K562 (cell line): ENCODE measurements around the gene FXYD3. TPM values are rescaled to one million over a fixed set of nuclear protein-coding genes. Genes with fewer than 3 reads are reported as not detected.
A peak's percentile ranks its signal among the peaks of the same experiment; 100 is the strongest.

Source experiments
- ATAC-seq: fragments of 200-7000 bp; cut with Tn5 transposase; 3 replicates; pipeline ENCODE4 v1.9.1; 2020; ENCODE audit warnings: moderate library complexity
- BruUV-seq: library from RNA; stranded (reverse); fragments of 400-500 nt; replicated peaks from 2 replicates; lab custom pipeline; 2021; lab: Mats Ljungman, UMichigan
- CTCF ChIA-PET: fragments of 300-600 bp; formaldehyde crosslinking; extraction: SDS; loops from one replicate; lab custom pipeline; 2021; ENCODE audit warnings: low intra/inter-chr PET ratio; lab: Yijun Ruan, JAX
- POLR2A ChIA-PET: fragments of 300-600, 350-650 bp; sonication (Branson Sonifier 250); formaldehyde crosslinking; extraction: SDS; loops from one replicate; lab custom pipeline; 2021; ENCODE audit warnings: antibody characterized with exemption, inconsistent platforms; lab: Yijun Ruan, JAX
- DNase-seq, 4 experiments: peaks; one replicate each; pipeline versions ENCODE4 v3.0.0 to v3.0.0-alpha.2; 2011 to 2018; ENCODE audit warnings: low spot score in 3 of 4, mixed read lengths in 3 of 4; ENCODE audit errors: extremely low read depth in 1 of 4
- FAIRE-seq: peaks from 2 replicates; lab custom pipeline; 2011; peaks lifted over from hg19 to GRCh38; lab: Jason Lieb, UNC
- H2AFZ ChIP-seq: 2 replicates; pipeline ENCODE4 v1.6.0; 2011; ENCODE audit warnings: low read depth, low read length, control low read depth, inconsistent platforms
- H3K27ac ChIP-seq: fragments of 200-600 bp; 3 replicates; pipeline ENCODE4 v1.8.0; 2011; ENCODE audit warnings: low read depth, mild to moderate bottlenecking, control low read depth, inconsistent platforms, low read length, moderate library complexity, mixed read lengths; ENCODE audit errors: extremely low read depth
- H3K27me3 ChIP-seq, 2 experiments: fragments of 300-600 bp in 1 of 2; 2 replicates in 1 of 2; 3 replicates in 1 of 2; pipeline versions ENCODE4 v1.6.0 to v1.8.0; 2011; ENCODE audit warnings: inconsistent platforms in 2 of 2, low read length in 2 of 2, mild to moderate bottlenecking in 1 of 2, mixed read lengths in 1 of 2, moderate library complexity in 1 of 2; ENCODE audit not compliant: control insufficient read depth in 2 of 2, insufficient read depth in 2 of 2
- H3K36me3 ChIP-seq: fragments of 300-600 bp; 3 replicates; pipeline ENCODE4 v1.8.0; 2011; ENCODE audit warnings: mild to moderate bottlenecking, low read length, inconsistent platforms; ENCODE audit not compliant: control insufficient read depth, insufficient read depth
- H3K4me1 ChIP-seq, 2 experiments: fragments of 200-600 bp in 1 of 2; replicated peaks in 1 of 2; 2 replicates in 1 of 2; 3 replicates in 1 of 2; pipeline versions ENCODE4 v1.5.1 to v1.8.0; 2011; ENCODE audit warnings: inconsistent platforms in 2 of 2, low read length in 2 of 2, mild to moderate bottlenecking in 1 of 2, mixed read lengths in 1 of 2, moderate library complexity in 1 of 2; ENCODE audit not compliant: control insufficient read depth in 2 of 2, insufficient read depth in 2 of 2
- H3K4me2 ChIP-seq: 2 replicates; pipeline ENCODE4 v1.6.1; 2011; ENCODE audit warnings: low read length, control low read depth, inconsistent platforms, mixed read lengths; ENCODE audit not compliant: insufficient read depth
- H3K4me3 ChIP-seq: fragments of 200-600 bp; sonication (generic), shearing (Covaris generic); 2 replicates; pipeline ENCODE4 v1.5.1; 2016; ENCODE audit warnings: control low read depth, inconsistent platforms
- H3K79me2 ChIP-seq: fragments of 200-600 bp; 3 replicates; pipeline ENCODE4 v1.8.0; 2011; ENCODE audit warnings: low read length, inconsistent platforms; ENCODE audit not compliant: control insufficient read depth, insufficient read depth
- H3K9ac ChIP-seq, 2 experiments: 2 replicates each; pipeline versions ENCODE4 v1.6.0 to v1.6.1; 2011; ENCODE audit warnings: low read depth in 2 of 2, low read length in 2 of 2, control low read depth in 1 of 2, inconsistent platforms in 1 of 2, mild to moderate bottlenecking in 1 of 2, mixed read lengths in 1 of 2; ENCODE audit not compliant: insufficient read depth in 1 of 2
- H3K9me1 ChIP-seq: one replicate; pipeline ENCODE4 v1.6.0; 2011; ENCODE audit warnings: inconsistent platforms, mild to moderate bottlenecking, low read length, moderate library complexity; ENCODE audit not compliant: control insufficient read depth, insufficient read depth
- H3K9me3 ChIP-seq: replicated peaks from 2 replicates; pipeline ENCODE4 v1.5.1; 2011; ENCODE audit warnings: low read depth, low read length, inconsistent platforms; ENCODE audit not compliant: control insufficient read depth, insufficient read depth
- H4K20me1 ChIP-seq: replicated peaks from 2 replicates; pipeline ENCODE4 v1.6.1; 2011; ENCODE audit warnings: low read length, inconsistent platforms, mixed read lengths; ENCODE audit not compliant: control insufficient read depth, insufficient read depth
- ARID1B ChIP-seq: fragments of 450-650 bp; IDR thresholded peaks from 2 replicates; pipeline ENCODE4 v1.6.1; 2016; ENCODE audit warnings: antibody characterized with exemption, mild to moderate bottlenecking, inconsistent platforms
- CBFA2T3 ChIP-seq: fragments of 450-650 bp; IDR thresholded peaks from 2 replicates; pipeline ENCODE4 v1.6.1; 2017
- HINFP ChIP-seq: fragments of 450-650 bp; conservative IDR thresholded peaks from 2 replicates; pipeline ENCODE4 v1.6.1; 2016; ENCODE audit warnings: missing genetic modification characterization, low read depth, mild to moderate bottlenecking, control low read depth, missing compliant biosample characterization
- MYNN ChIP-seq, 2 experiments: sonication (generic); formaldehyde crosslinking in 1 of 2; IDR thresholded peaks; 2 replicates each; pipeline versions ENCODE4 v1.5.0 to v1.6.1; 2016 to 2020; ENCODE audit warnings: antibody characterized with exemption in 1 of 2, missing genetic modification reagents in 1 of 2
- NELFE ChIP-seq: IDR thresholded peaks from 2 replicates; pipeline ENCODE4 v1.6.1; 2011; ENCODE audit warnings: mild to moderate bottlenecking; ENCODE audit not compliant: insufficient read depth, insufficient read length
- NR2C2 ChIP-seq, 2 experiments: fragments of 200-800 bp in 1 of 2; sonication (Bioruptor generic) in 1 of 2; sonication (generic) in 1 of 2; formaldehyde crosslinking in 1 of 2; IDR thresholded peaks; 2 replicates each; pipeline versions ENCODE4 v1.6.1 to v1.8.0; 2016 to 2022; ENCODE audit warnings: mild to moderate bottlenecking in 1 of 2, missing compliant biosample characterization in 1 of 2, missing genetic modification characterization in 1 of 2, missing genetic modification reagents in 1 of 2
- PKNOX1 ChIP-seq: fragments of 450-650 bp; IDR thresholded peaks from 2 replicates; pipeline ENCODE4 v1.6.1; 2016
- POLR2A ChIP-seq: fragments of 450-650 bp; conservative IDR thresholded peaks from 2 replicates; pipeline ENCODE4 v1.6.1; 2016
- RBFOX2 ChIP-seq: fragments of 200-400 bp; formaldehyde crosslinking; IDR thresholded peaks from 2 replicates; pipeline ENCODE4 v1.6.1; 2017; ENCODE audit warnings: low read depth, mild to moderate bottlenecking, low read length, moderate library complexity
- TCF7L2 ChIP-seq: fragments of 150-350 bp; IDR thresholded peaks from 2 replicates; pipeline ENCODE4 v1.6.1; 2016; ENCODE audit warnings: low read depth, mild to moderate bottlenecking, low read length, moderate library complexity
- WGBS: fragments of 100-300 bp; shearing (Covaris generic); methylation state at CpG from one replicate; pipeline ENCODE4 v1.1.6; 2016; ENCODE audit warnings: low coverage, mixed read lengths; ENCODE audit not compliant: insufficient coverage; ENCODE audit errors: missing lambda C conversion rate; 5-methylcytosine and 5-hydroxymethylcytosine counted together
- in situ Hi-C: fragments of 300-500 bp; cut with MboI; formaldehyde crosslinking; loops from 4 replicates; pipeline ENCODE4 v1.15.0; 2018; ENCODE audit warnings: inconsistent platforms, mixed read lengths
- intact Hi-C: fragments of 100-400 bp; cut with micrococcal nuclease; formaldehyde crosslinking; loops from 2 replicates; pipeline ENCODE4 v1.14.2; 2022
- polyA plus RNA-seq, 8 experiments: library from polyadenylated mRNA; depleted of rRNA in 4 of 8; stranded (reverse) in 5 of 8; unstranded in 3 of 8; fragments of >200 nt; fragmentation: Nextera tagmentation in 2 of 8; fragmentation: Illumina TruSeq in 1 of 8; extraction: Ambion mirVana in 2 of 8; extraction: Trizol in 1 of 8; gene quantifications; 2 replicates each; pipeline versions ENCODE4 v1.2.1 to v1.2.3, GENCODE V29; 2011 to 2014; ENCODE audit warnings: inconsistent platforms in 1 of 8, missing spikeins in 1 of 8
- total RNA-seq, 7 experiments: library from RNA; depleted of rRNA in 6 of 7; stranded (reverse); fragments of >200 nt in 6 of 7; fragmentation: Illumina TruSeq in 2 of 7; extraction: Trizol in 2 of 7; gene quantifications; 2 replicates each; pipeline versions ENCODE4 v1.2.1 to v1.2.3, GENCODE V29; 2011 to 2021; ENCODE audit warnings: low replicate concordance in 1 of 7

Gene FXYD3
- total and polyA plus RNA-seq, 9 of the 15 experiments (the other 6 are each of a cell fraction or from before 2014, with no cell fraction given): 0.24 TPM; not detected in 8

GRCh38 chr19:35168196-35168595, 52.6 kb downstream of the FXYD3 start:
- Histone ChIP-seq H2AFZ (no peak overlapping the region), H3K4me2 (no peak overlapping the region; the same call in 1 of the 2 replicates), H3K36me3 (peaks cover 89% of the 10 kb centered on the region), H3K27me3 (no peaks in the 10 kb centered on the region; a peak in 1 of 5 replicates), H3K4me1 (peaks cover 48 to 52% of the 10 kb centered on the region in 2 experiments), H3K27ac (no peak overlapping the region; the same call in 2 of the 3 replicates), H3K4me3 (no peak overlapping the region), H3K9ac (peak overlapping the region in 1 of 2 experiments; percentile 75; a peak in 1 of 4 replicates)
- peak in 1 of 4 experiments; percentile 30 for DNase-seq
- intact Hi-C loops: loop anchor here (5.0 kb wide), 2 partner anchors 39 to 79 kb away; partner anchors contain the start of gene LSR
- ChIA-PET CTCF (no interaction called here), POLR2A (interaction anchor here (0.6 to 1.3 kb wide), 2 partner anchors 14 to 353 kb away, joined by 4 read pairs; partner anchors contain the start of gene FXYD5)
- no TSS peak for BruUV-seq
- WGBS: 67% methylated on average over 3 of the region's 3 CpGs
- TF ChIP-seq NR2C2 (CRISPR knock-in tag; IDR thresholded peaks at IDR 0.05) (no peak), NR2C2 (tag; IDR thresholded peaks at IDR 0.05) (no peak), CBFA2T3 (peak; percentile 43; the same call in 1 of the 2 replicates), MYNN (IDR thresholded peaks at IDR 0.05) (peak; percentile 63; the same call in 1 of the 2 replicates), MYNN (CRISPR knock-in tag; IDR thresholded peaks at IDR 0.05) (no peak), TCF7L2 (no peak), ARID1B (peak; percentile 33), PKNOX1 (peak; percentile 36; the same call in 1 of the 2 replicates), POLR2A (peak; percentile 54), NELFE (no peak), RBFOX2 (peak; percentile 29; the same call in 1 of the 2 replicates), HINFP (no peak)
- TF ChIP-seq, all 486 proteins: peak for 6
- in situ Hi-C loops: no loop called here
- no peaks in the 10 kb centered on the region for H4K20me1 ChIP-seq
- peak; percentile 35 for FAIRE-seq
- no peaks in the 10 kb centered on the region for H3K9me1 ChIP-seq
- peaks cover 11% of the 10 kb centered on the region; the same call in 1 of the 2 replicates for H3K9me3 ChIP-seq
- H3K79me2 ChIP-seq: peaks cover 19% of the 10 kb centered on the region; the same call in 2 of the 3 replicates
- no peak for ATAC-seq
